GM21576 (cell line): ENCODE measurements around the gene FFAR4.

Experiments
- ATAC-seq: cut with Tn5 transposase; IDR thresholded peaks from one replicate; pipeline ENCODE4 v1.9.1; 2021; ENCODE audit warnings: mild to moderate bottlenecking, moderate library complexity; ENCODE audit not compliant: unreplicated experiment

Gene FFAR4

DNA sequence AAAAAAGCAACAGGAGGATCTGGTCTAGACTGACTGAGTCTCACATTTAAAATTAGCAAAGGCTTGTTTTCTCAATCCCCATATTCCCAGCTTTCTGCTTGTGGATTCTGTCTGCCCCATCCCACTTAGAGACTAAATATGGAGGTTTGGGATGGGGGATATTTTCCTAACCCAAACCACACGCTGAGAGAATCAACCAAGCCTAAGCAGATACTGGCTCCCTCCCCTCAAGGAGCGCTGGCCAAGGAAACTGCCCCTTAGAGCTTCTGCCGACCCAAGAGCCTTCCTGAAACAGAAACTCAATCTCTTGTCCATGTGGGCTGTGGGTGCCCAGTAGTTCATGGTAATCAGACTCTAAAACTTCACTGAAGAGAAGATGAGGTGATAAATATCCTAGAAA lies 3.9 kb downstream of the FFAR4 start:
- ATAC-seq = no peak

DNA sequence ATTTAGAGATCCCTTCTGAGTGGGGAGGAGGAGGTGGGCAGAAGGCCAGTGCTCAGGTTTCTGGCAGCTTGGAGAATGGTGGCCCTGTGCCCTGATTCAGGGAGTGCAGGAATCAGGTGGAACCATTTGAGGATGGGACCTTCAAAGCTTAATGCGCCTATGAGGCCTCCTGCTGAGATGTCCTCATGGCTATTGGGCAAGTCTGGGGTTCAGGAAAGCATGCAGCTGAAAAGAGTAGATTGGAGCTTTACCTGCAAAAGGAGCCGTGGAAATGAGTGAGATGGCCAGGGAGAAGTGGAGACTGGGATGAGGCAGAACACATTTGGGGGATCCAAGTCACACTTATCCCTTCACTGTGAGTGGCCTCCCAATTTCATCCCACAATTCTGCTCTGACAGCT lies 6.1 kb downstream of the FFAR4 start:
- ATAC-seq = no peak

DNA sequence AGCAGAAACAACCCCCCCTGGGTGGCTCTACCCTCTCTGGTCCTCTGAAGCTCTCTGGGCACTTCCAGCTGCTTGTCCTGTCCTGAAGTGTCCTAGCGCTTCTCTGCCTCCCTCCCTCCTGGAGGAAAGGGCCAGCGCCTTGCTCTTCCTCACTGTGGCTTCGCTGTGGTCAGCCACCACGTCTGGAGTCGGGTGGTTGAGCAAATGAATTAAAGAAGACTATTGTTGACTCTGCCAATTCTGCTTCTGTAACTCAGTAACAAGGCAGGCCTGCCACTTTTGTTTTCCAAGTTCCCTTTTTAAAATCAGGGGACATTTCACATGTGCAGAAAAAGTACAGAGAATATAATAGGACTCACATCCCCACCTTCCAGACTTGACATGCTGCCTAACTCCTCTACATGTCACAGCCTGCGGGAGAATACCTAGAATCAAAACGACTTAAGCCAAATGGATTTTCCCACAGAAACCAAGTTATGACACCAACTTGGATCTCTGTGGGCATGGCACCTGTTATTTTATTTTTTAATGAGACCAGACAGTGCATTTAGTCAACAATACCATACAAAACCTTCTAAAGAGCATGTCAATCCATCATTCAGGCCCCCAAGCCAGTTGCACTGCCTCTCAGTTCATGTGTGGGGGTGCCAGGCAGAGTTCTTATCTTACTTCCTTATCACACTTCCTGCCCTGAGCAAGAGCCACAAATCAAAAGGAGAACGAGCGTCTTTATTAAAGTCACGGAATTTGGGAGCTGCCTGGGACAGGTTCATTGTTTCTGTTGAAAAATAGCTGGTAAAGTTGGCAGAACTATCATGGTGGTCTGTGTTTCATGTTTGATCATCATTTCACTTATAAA lies 6.8 kb downstream of the FFAR4 start:
- no peak for ATAC-seq

DNA sequence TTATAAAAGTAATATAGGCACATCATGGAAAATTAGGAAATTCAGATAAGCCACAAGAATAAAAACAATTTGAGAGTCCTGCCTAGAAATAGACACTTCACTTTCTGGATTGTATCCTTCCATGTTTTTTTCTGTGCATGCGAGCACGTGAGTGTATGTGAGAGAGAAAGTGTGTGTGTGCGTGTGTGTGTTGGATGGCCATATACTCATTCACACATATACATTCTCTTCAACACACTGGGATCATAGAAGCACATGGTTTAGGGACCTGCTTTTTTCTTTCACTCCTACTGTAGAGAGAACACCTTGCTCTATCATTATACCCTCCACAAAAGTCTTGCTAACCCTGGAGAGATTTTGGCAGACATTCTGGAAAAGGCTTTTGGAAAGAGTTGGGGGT lies 7.5 kb downstream of the FFAR4 start:
- ATAC-seq = no peak

DNA sequence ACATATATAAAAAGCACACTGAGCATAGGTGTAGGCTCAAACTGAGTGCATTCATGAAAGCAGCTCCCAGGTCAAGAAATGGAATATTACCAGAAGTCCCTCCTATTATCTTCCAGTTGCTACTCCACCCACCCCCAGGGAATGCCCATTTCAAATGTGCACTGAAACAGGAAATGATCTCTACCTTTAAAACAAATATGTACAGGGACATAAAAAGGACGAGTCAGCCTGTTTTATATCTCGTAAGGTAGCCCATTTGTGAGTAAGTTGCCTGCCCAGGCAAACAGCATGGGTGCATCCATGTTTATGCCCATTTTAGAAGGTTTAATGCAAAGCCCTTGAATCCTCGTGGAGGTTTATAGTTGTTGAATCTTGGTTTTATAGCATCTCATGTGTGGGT lies 10.4 kb downstream of the FFAR4 start:
- ATAC-seq = no peak

DNA sequence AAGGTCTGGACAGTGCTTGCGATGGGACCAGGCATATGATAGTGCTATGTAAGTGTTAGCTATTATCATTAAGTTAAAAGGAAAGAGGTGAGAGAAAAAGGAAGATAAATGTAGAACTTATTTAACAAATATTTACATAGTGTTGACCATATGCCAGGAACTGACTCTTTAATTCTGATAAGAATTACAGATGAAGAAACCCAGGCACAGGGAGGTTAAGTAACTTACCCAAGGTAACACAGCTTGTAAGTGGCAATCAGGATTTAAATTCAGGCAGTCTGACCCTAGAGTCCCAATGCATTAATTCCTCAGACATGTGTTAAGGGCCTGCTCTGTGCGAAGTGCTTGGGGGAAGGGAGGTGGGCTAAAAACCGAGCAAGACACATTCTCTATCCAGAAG lies 11.1 kb downstream of the FFAR4 start:
- ATAC-seq = no peak

DNA sequence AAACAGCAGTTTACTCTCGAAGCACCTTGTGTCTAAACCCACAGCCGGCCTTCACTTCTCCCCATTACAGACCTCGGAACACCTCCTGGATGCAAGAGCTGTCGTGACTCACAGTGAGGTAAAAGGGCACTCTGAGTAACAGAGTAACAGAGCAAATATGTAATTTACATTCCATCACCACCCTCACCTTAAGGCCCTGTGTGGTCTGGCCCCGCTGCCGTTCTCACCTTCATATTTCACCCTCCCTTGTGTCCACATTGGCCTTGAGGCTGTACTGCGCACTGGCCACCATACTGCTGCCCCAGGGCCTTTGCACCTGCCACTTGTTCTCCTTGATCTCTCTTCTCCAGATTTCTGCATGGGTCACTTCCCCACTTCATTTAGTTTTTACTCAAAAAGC lies 12.6 kb downstream of the FFAR4 start:
- no peak for ATAC-seq

DNA sequence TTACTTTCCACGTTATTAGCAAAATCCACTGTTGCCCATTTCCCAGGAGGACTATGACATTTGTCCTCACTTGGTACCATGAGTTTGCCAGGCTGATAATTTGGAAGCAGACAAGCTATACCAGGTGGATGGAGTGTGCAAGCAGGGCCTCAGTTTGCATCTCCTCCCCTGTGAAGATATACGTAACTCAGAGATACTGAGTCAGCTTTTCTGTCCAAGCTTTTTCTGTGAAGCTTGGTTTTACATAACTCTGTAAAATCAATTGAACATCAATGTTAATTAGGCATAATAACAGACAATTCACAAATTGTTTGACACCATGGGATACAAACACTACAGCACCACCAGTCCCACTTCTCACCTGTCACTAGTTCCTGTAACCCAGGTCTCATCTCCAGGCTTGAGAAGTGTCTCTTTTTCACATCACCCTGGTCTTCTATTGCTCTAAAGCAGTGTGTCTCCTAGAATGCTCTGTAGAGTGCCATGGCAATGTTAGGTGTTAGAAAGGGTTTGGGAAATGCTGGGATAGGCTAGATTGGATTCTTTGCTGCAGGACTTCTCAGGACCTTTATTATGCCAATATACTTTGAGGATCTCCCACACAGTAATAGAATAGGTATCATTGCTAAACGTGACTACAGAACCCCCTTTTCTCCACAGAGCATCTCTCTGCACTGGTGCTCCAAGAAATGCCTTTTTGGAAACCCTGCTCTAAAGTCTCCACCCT lies 13.7 kb downstream of the FFAR4 start:
- no peak for ATAC-seq

DNA sequence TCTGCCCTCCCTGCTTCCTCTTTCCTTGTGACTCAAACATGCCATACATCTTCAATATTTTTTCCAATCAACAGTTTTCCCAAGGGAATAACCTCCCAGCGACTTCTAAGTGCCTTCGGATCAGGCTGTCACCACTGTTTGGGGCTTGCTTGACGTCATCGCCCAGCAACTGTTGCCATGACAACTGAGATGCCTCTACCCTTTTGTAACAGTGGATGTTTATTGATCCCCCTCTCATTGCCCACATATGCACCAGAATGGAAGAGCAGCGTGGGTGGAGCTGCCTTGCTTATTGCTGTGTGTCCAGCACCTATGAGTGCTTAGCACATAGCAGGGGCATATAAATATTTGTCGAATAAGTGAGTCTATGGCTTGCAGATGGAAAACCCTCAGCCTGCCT lies 14.4 kb downstream of the FFAR4 start:
- no peak for ATAC-seq

DNA sequence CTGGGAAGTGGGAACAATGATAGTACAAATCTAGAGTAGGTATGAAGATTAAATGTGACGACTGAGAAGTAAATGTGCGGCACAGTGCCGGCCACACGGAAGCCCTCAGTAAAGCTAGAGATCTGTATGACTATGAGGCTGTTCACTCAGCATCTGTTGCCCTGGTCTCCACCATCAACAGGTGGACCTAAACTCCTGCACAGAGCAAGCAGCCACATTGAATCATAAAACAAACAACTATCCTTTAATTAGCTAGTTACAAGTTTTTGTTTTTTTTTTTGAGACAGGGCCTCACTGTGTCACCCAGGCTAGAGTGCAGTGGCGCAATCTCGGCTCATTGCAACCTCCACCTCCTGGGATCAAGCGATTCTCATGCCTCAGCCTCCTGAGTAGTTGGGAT lies 18.0 kb downstream of the FFAR4 start:
- no peak for ATAC-seq

DNA sequence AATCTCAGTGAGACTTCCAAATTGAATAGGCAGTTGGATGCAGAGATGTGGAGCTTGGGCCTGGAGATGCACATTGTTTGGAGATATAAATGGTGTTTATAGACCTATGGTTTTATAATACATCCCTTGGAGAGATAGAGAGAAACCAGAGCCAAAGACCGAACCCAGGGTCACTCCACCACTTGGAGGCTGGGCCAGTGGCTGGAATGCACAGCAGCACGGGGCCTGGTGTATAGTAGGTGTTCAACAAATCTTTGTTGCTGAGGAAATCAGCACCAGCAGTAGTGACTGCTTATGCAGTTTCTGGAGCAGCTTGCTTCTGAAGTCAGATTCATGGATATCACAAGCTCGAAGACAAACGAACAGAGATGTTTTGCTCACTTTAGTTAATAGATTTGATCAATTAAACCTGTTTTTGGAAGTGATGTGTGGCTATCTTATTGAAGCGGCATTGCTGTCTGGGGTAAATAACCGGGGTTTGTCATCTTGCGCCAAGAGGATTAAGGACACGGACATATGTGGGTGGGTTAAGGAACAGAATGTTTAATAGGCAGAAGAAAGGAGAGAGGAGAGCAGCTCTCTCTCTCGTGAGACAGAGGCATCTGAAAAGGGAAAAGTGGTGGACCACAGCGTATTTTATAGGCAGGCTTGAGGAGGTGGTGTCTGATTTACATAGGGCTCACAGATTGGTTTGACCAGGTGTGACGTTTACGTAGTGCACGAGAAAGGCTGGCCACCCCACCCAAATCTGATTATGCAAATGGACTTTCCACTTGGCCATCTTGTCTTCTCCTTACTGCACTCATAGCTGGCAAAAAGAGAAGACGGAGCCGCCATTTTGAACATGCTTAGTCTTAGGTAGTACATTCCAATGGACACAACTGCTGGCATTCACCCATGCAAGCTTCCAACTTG lies 23.4 kb downstream of the FFAR4 start:
- ATAC-seq = no peak

DNA sequence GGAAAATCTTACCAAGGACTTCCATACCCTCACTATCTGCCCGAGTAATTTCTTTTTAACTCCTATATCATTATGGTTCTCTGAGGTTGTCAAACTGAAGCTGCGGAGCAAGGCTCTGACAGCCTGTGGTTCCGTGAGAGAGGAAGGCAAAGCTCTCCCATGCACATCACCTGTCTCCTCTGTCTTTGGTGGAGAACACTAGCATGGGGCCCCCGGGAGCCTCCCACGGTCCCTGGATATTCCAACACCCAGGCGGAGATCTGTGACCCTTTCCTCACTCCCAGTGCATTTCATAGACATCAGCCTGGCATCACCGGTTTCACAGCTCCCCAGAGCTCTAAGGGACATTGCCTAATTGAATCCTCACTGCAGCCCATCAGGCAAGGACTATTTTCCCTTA lies 24.2 kb downstream of the FFAR4 start:
- no peak for ATAC-seq

DNA sequence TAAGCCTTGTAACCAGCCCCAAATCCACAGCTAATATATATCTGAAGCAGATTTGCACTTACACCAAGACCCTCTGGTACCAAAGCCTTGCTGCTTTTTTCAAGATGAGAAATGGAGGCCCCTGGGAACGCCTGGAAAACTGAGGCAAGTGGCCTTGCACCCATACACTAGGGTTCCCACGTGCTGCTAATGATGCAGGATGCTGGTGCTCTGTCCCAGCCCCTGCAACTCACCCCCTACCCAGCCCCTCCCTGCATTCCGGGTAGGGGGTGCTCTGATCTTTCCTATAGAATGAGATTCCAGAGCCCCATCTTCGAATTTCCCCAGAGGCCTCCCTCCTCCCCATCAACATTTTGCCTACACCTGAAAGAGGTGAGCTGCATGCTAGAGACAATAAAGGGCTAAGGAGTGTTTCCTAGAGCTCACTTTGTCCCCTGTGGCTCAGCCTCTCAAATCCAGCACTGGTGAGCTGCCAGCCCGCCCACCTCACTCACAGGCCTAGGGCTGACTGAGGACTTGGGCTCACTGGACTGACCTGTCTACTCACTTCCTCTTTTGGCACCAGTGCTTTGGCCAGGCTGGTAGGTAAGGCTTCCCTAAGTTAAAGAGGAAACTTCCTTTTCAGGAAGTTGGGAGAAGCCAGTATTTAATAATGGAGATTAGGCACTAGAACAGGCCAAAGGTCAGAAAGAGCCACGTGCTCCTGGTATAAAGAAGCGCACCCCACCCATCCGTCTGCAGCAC lies 24.8 kb downstream of the FFAR4 start:
- no peak for ATAC-seq

DNA sequence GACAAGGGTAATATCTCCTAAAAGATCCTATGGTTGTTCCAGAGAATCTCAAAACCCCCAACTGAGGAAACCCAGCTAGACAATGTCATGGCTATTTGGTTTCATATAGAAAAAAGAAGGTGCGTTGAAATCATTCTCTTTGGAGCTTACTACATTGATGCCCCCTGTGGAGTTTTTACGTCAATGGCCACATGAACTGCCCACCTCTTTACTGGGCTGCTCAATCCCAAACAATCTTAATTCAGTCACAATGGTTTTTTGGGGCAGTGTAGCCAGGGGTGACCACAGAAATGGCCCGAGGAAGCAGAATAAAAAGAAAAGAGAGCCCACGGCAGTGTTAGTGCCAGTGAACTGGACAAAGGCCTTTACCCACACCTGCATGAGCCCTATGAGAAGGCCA lies 26.8 kb downstream of the FFAR4 start:
- no peak for ATAC-seq

DNA sequence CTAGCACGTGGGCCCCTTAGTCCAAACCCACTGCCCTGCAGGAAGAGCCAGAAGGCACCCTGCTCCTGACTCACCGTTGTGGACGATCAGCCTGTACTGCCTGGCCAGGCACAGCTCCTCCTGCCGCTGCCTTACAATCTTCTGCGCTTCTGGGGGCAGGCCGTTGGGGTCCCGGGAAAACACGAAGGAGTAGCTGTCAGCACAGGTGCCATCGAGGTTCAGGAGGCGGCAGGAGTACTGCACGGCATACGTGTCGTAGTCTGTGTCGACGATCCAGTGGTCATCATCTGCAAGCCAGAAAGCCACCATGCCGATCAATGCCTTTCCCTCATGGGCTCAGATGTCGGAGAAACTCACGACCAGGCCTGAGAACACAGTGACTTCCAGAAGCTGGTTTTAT lies 27.3 kb downstream of the FFAR4 start:
- ATAC-seq = no peak

DNA sequence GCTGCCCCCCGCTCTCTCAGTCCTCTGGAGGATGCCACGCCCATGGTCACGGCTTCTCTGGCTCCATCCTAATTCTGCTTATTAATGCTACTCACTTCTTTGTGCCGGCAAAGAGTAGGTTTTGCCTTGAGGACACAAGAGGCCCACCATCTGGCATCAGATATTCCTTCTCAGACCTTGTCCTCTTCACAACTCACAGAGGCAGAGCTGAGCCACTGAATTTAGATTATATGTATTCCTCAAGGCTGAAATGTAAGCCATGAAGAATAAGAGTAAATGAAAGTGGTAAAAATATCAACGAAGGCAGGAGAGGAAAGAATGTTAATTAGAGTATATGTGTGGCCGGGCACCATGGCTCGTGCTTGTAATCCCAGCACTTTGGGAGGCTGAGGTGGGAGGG lies 28.1 kb downstream of the FFAR4 start:
- no peak for ATAC-seq

DNA sequence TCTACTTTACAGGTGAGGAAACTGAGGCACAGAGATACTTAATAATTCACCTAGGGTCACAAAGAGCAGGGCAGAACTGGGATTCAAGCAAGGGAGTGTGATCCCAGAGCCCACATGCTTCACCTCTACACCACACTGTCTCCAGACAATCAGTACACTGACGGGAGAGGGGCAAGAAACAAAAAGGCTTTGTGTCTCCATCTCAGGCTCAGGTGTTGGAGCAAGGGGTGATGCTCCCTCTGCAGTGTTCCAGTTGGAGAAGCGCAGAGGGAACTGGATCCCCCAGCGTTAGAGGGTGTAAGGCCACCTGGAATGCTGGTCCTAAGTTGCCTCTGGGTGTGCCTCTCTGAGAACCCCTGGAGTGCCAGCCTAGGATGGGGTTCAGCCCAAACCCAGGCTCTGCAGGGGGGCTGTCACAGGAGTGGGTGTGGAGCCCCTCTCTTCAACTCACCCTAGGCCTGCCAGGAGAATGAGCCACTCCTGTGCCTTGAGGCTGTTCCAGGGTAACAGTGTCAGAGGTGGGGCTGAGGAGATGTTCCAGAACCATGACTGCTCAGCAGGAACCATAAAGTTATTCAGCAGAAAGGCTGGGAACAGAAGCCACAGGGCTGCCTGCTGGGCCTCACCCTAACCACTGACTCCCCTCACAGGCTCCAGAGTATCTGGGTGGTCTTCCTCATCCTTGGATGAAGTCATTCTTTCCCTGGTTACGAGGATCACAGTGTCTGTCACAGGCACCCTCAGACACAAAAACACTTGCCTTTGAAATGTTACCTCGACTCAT lies 29.1 kb downstream of the FFAR4 start:
- no peak for ATAC-seq

DNA sequence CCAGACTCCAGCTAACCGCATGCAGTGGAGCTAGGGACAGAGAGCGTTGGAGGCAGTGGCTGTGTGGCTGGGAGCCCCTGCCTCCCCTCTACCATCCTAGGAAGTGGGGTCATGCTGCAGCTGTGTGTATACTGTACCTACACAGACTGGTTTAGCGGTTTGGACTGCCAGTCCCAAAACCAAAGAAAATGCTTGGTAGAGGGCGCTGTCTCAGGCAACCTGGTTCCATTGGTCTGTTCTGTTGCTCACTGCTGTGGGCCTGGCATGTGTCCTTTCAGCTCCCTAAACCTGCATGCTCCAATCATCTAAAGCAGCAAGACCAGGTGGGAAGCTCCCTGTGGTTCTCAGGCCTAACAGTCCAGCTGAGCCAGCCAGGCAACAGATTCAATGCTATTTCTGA lies 30.1 kb downstream of the FFAR4 start:
- no peak for ATAC-seq

DNA sequence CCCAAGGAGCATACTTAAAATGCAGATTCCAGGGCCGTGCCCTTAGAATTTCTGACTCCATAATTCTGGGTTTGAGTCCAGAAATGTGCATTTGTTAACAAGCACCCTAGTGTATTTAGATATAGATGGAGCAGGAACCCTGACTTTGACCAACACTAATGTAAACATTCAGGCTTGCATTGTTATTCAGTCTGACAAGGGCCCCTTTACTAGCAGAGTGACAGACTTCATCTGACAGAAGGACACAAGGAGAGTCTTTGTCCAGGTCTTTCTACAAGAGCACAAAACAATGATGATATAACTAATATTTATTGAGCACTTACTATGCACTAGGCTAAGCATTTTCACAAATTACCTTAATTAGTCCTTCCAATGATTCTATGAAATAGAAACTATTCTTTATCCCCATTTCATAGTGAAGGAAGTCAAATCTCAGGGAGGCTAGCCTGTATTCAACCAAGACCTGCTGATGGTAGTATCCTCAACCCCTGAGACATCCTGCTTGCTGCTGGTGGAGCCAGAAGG lies 30.7 kb downstream of the FFAR4 start:
- ATAC-seq = no peak

DNA sequence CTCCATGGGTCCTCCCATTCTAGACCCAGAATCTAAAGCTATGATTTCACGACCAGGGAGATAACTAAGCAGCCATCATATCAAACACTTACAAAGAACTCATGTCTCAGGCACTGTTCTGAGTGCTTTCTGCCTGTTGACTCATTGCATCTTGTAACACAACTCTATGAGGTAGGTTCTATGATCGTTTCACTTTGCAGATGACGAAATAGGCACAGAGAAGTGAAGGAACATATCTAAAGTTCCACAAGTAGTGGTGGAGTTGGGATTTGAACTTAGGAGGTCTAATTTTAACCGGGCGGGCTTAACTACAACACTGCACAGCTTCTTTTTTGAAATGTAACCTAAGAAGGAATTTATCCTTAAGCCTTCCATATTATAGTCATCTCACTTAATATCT lies 31.7 kb downstream of the FFAR4 start:
- no peak for ATAC-seq
